GM23338 (cell line): ENCODE results near the gene SLC38A10. TPM values are rescaled to one million over a fixed set of nuclear protein-coding genes. Genes with fewer than 3 reads are reported as not detected.

Experiments
- ATAC-seq: fragments of 200-7000 bp; cut with Tn5 transposase; 3 replicates; pipeline ENCODE4 v1.9.1; 2020
- DNase-seq: peaks from one replicate; pipeline ENCODE4 v3.0.0-alpha.2; 2015; ENCODE audit warnings: low spot score
- H2AFZ ChIP-seq: fragments of 200-600 bp; sonication (generic); 2 replicates; pipeline ENCODE4 v1.8.0; 2016; ENCODE audit warnings: antibody characterized with exemption, mild to moderate bottlenecking, moderate library complexity
- H3F3A ChIP-seq: fragments of 200-600 bp; sonication (generic); replicated peaks from 2 replicates; pipeline ENCODE4 v1.8.0; 2017; ENCODE audit warnings: antibody characterized with exemption, mixed run types, low read depth
- H3K27ac ChIP-seq: fragments of 200-600 bp; sonication (generic); 2 replicates; pipeline ENCODE4 v1.6.1; 2016; ENCODE audit warnings: low read depth
- H3K27me3 ChIP-seq: fragments of 200-600 bp; sonication (generic); 2 replicates; pipeline ENCODE4 v1.8.0; 2016; ENCODE audit warnings: mild to moderate bottlenecking, mixed run types, moderate library complexity; ENCODE audit not compliant: insufficient read depth
- H3K36me3 ChIP-seq: fragments of 200-600 bp; sonication (generic); 2 replicates; pipeline ENCODE4 v1.8.0; 2016; ENCODE audit warnings: mild to moderate bottlenecking; ENCODE audit not compliant: insufficient read depth
- H3K4me1 ChIP-seq: fragments of 200-600 bp; sonication (generic); 2 replicates; pipeline ENCODE4 v1.8.0; 2016; ENCODE audit warnings: mild to moderate bottlenecking, moderate library complexity; ENCODE audit not compliant: insufficient read depth
- H3K4me2 ChIP-seq: fragments of 200-600 bp; sonication (generic); 2 replicates; pipeline ENCODE4 v1.7.1; 2017; ENCODE audit warnings: mixed run types
- H3K4me3 ChIP-seq: fragments of 200-600 bp; sonication (generic); 2 replicates; pipeline ENCODE4 v1.6.1; 2016; ENCODE audit warnings: mixed run types
- H3K79me2 ChIP-seq: fragments of 200-600 bp; sonication (generic); replicated peaks from 2 replicates; pipeline ENCODE4 v1.8.0; 2017; ENCODE audit warnings: mild to moderate bottlenecking; ENCODE audit not compliant: insufficient read depth
- H3K9me2 ChIP-seq: fragments of 200-600 bp; sonication (generic); 2 replicates; pipeline ENCODE4 v1.8.0; 2017; ENCODE audit not compliant: insufficient read depth
- H4K20me1 ChIP-seq: fragments of 200-600 bp; sonication (generic); replicated peaks from 2 replicates; pipeline ENCODE4 v1.8.0; 2017; ENCODE audit warnings: mild to moderate bottlenecking; ENCODE audit not compliant: insufficient read depth
- H3K27ac Mint-ChIP-seq: 2 replicates; pipeline ENCODE4 v1.8.0; 2020; ENCODE audit warnings: inconsistent platforms, mild to moderate bottlenecking, moderate library complexity, mixed read lengths
- H3K27me3 Mint-ChIP-seq: 3 replicates; pipeline ENCODE4 v1.8.0; 2022; ENCODE audit warnings: low read depth, mild to moderate bottlenecking, moderate library complexity, mixed read lengths, inconsistent platforms; ENCODE audit not compliant: insufficient read depth, poor library complexity
- H3K36me3 Mint-ChIP-seq: 3 replicates; pipeline ENCODE4 v1.8.0; 2021; ENCODE audit warnings: low read depth, mild to moderate bottlenecking, inconsistent platforms, moderate library complexity, mixed read lengths
- H3K4me1 Mint-ChIP-seq: 3 replicates; pipeline ENCODE4 v1.8.0; 2020; ENCODE audit warnings: mild to moderate bottlenecking, inconsistent platforms, mixed read lengths
- H3K4me3 Mint-ChIP-seq: 3 replicates; pipeline ENCODE4 v1.8.0; 2021; ENCODE audit warnings: moderate library complexity, mild to moderate bottlenecking, inconsistent platforms, mixed read lengths
- H3K9me3 Mint-ChIP-seq: 3 replicates; pipeline ENCODE4 v1.8.0; 2020; ENCODE audit warnings: moderate library complexity, mild to moderate bottlenecking, inconsistent platforms, mixed read lengths
- CREB1 ChIP-seq: fragments of 250-450 bp; sonication (Bioruptor Pico); IDR thresholded peaks from 2 replicates; pipeline ENCODE4 v1.5.0; 2020; ENCODE audit warnings: low read depth, mild to moderate bottlenecking, moderate library complexity
- EZH2 ChIP-seq: fragments of 200-600 bp; sonication (generic); IDR thresholded peaks from one replicate; pipeline ENCODE4 v1.8.0; 2017; ENCODE audit warnings: antibody characterized with exemption, mild to moderate bottlenecking, low read depth; ENCODE audit not compliant: unreplicated experiment
- EZH2phosphoT487 ChIP-seq: fragments of 200-600 bp; sonication (generic); IDR thresholded peaks from one replicate; pipeline ENCODE4 v1.8.1; 2018; ENCODE audit warnings: antibody characterized with exemption; ENCODE audit not compliant: unreplicated experiment
- JUNB ChIP-seq: IDR thresholded peaks from one replicate; pipeline ENCODE4 v1.6.1; 2016; ENCODE audit warnings: antibody characterized with exemption; ENCODE audit not compliant: unreplicated experiment
- NANOG ChIP-seq: IDR thresholded peaks from 2 replicates; pipeline ENCODE4 v1.6.1; 2016; ENCODE audit warnings: antibody characterized with exemption, borderline replicate concordance
- POLR2AphosphoS5 ChIP-seq: IDR thresholded peaks from 2 replicates; pipeline ENCODE4 v1.6.1; 2016; ENCODE audit warnings: antibody characterized with exemption, low read depth
- polyA plus RNA-seq: library from polyadenylated mRNA; unstranded; fragments of >200 nt; fragmentation: Nextera tagmentation; extraction: Ambion mirVana; gene quantifications from 2 replicates; pipeline ENCODE4 v1.2.1, GENCODE V29; 2016
- total RNA-seq: library from RNA; depleted of rRNA; stranded (reverse); fragments of >200 nt; shearing (Covaris generic); gene quantifications from 2 replicates; pipeline ENCODE4 v1.2.3, GENCODE V29; 2014
- TF ChIP-seq, protein P1 (sequence below): IDR thresholded peaks from one replicate; pipeline ENCODE4 v1.6.1; 2018; ENCODE audit warnings: antibody characterized with exemption; ENCODE audit not compliant: unreplicated experiment
- TF ChIP-seq, protein P2 (sequence below): IDR thresholded peaks from 2 replicates; pipeline ENCODE4 v1.6.1; 2016; ENCODE audit warnings: antibody characterized with exemption
- TF ChIP-seq, protein P3 (sequence below), 2 experiments: fragments of 200-600 bp in 1 of 2; sonication (generic) in 1 of 2; conservative IDR thresholded peaks; 2 replicates each; pipeline versions ENCODE4 v1.5.1 to v1.6.1; 2016 to 2017; ENCODE audit warnings: antibody characterized with exemption in 2 of 2, low read depth in 2 of 2, mild to moderate bottlenecking in 2 of 2, moderate library complexity in 1 of 2

The SLC38A10 gene
- total and polyA plus RNA-seq, 2 experiments from 2014 or later, result 17.1 to 55.8 TPM

DNA sequence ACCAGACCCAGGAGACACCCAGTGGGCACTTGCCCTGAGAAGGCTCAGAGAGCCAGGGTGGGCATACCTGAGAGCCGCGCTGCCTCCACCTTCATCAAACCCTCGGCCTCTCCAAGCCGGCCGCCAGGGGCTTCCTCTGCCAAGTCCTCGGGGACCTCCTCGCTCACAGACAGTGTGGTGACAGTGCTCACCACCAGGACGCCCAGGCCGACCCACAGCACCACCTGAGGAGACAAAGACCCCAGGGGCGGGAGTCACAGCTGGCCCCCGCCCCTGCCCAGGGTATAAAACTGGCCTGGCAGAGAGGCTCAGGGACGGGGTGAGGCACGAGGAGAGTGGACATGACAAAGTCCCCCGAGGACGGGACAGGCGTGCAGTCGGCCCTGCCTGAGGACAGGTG is 34.9 kb downstream of the SLC38A10 start:
- Histone ChIP-seq H3K36me3 (no peaks in the 10 kb centered on the region), H3K9me2 (no peaks in the 10 kb centered on the region), H4K20me1 (no peaks in the 10 kb centered on the region; the same call in 1 of the 2 replicates), H3K4me3 (no peak overlapping the region), H3K4me1 (no peaks in the 10 kb centered on the region), H3K79me2 (no peaks in the 10 kb centered on the region), H3K4me2 (no peak overlapping the region), H3K27ac (no peak overlapping the region), H2AFZ (no peak overlapping the region), H3F3A (no peaks in the 10 kb centered on the region; the same call in 1 of the 2 replicates), H3K27me3 (no peaks in the 10 kb centered on the region)
- H3K27ac Mint-ChIP-seq, result no peak overlapping the region
- H3K4me3 Mint-ChIP-seq, result no peak overlapping the region
- no peaks in the 10 kb centered on the region for H3K9me3 Mint-ChIP-seq
- peaks cover 6% of the 10 kb centered on the region for H3K27me3 Mint-ChIP-seq
- TF ChIP-seq JUNB (no peak), EZH2phosphoT487 (no peak), POLR2AphosphoS5 (no peak), CREB1 (CRISPR knock-in tag) (no peak), NANOG (no peak), EZH2 (no peak)
- TF ChIP-seq, protein P1, sequence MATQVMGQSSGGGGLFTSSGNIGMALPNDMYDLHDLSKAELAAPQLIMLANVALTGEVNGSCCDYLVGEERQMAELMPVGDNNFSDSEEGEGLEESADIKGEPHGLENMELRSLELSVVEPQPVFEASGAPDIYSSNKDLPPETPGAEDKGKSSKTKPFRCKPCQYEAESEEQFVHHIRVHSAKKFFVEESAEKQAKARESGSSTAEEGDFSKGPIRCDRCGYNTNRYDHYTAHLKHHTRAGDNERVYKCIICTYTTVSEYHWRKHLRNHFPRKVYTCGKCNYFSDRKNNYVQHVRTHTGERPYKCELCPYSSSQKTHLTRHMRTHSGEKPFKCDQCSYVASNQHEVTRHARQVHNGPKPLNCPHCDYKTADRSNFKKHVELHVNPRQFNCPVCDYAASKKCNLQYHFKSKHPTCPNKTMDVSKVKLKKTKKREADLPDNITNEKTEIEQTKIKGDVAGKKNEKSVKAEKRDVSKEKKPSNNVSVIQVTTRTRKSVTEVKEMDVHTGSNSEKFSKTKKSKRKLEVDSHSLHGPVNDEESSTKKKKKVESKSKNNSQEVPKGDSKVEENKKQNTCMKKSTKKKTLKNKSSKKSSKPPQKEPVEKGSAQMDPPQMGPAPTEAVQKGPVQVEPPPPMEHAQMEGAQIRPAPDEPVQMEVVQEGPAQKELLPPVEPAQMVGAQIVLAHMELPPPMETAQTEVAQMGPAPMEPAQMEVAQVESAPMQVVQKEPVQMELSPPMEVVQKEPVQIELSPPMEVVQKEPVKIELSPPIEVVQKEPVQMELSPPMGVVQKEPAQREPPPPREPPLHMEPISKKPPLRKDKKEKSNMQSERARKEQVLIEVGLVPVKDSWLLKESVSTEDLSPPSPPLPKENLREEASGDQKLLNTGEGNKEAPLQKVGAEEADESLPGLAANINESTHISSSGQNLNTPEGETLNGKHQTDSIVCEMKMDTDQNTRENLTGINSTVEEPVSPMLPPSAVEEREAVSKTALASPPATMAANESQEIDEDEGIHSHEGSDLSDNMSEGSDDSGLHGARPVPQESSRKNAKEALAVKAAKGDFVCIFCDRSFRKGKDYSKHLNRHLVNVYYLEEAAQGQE, result no peak
- TF ChIP-seq, protein P2, sequence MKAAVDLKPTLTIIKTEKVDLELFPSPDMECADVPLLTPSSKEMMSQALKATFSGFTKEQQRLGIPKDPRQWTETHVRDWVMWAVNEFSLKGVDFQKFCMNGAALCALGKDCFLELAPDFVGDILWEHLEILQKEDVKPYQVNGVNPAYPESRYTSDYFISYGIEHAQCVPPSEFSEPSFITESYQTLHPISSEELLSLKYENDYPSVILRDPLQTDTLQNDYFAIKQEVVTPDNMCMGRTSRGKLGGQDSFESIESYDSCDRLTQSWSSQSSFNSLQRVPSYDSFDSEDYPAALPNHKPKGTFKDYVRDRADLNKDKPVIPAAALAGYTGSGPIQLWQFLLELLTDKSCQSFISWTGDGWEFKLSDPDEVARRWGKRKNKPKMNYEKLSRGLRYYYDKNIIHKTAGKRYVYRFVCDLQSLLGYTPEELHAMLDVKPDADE, result no peak
- TF ChIP-seq, protein P3, sequence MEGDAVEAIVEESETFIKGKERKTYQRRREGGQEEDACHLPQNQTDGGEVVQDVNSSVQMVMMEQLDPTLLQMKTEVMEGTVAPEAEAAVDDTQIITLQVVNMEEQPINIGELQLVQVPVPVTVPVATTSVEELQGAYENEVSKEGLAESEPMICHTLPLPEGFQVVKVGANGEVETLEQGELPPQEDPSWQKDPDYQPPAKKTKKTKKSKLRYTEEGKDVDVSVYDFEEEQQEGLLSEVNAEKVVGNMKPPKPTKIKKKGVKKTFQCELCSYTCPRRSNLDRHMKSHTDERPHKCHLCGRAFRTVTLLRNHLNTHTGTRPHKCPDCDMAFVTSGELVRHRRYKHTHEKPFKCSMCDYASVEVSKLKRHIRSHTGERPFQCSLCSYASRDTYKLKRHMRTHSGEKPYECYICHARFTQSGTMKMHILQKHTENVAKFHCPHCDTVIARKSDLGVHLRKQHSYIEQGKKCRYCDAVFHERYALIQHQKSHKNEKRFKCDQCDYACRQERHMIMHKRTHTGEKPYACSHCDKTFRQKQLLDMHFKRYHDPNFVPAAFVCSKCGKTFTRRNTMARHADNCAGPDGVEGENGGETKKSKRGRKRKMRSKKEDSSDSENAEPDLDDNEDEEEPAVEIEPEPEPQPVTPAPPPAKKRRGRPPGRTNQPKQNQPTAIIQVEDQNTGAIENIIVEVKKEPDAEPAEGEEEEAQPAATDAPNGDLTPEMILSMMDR (conservative IDR thresholded peaks at IDR 0.05; ENCODE audit: low read depth in 2 of 2), result no peak
- no peak for DNase-seq
- H3K4me1 Mint-ChIP-seq, result no peaks in the 10 kb centered on the region; the same call in 2 of the 3 replicates
- no peaks in the 10 kb centered on the region; the same call in 2 of the 3 replicates for H3K36me3 Mint-ChIP-seq
- ATAC-seq, result no peak
